GM23248 (cell line): ENCODE measurements around the gene OBI1. TPM values are rescaled to one million over a fixed set of nuclear protein-coding genes. Genes with fewer than 3 reads are reported as not detected.

Experiments
- DNase-seq: peaks from one replicate; pipeline ENCODE4 v3.0.0-alpha.2; 2015
- H2AFZ ChIP-seq: fragments of 200-600 bp; sonication (generic); 2 replicates; pipeline ENCODE4 v1.6.1; 2016; ENCODE audit warnings: antibody characterized with exemption
- H3F3A ChIP-seq: fragments of 200-600 bp; sonication (generic); 2 replicates; pipeline ENCODE4 v1.6.1; 2016; ENCODE audit warnings: mild to moderate bottlenecking, antibody characterized with exemption, mixed run types; ENCODE audit not compliant: insufficient read depth
- H3K27ac ChIP-seq: fragments of 200-600 bp; sonication (generic); 2 replicates; pipeline ENCODE4 v1.5.1; 2016; ENCODE audit warnings: mild to moderate bottlenecking
- H3K27me3 ChIP-seq: fragments of 200-600 bp; sonication (generic); replicated peaks from 2 replicates; pipeline ENCODE4 v1.6.1; 2016; ENCODE audit warnings: mild to moderate bottlenecking; ENCODE audit not compliant: insufficient read depth
- H3K36me3 ChIP-seq: fragments of 200-600 bp; sonication (generic); 2 replicates; pipeline ENCODE4 v1.6.1; 2016; ENCODE audit warnings: low read depth, mild to moderate bottlenecking
- H3K4me1 ChIP-seq: fragments of 200-600 bp; sonication (generic); 2 replicates; pipeline ENCODE4 v1.6.1; 2016; ENCODE audit warnings: mild to moderate bottlenecking; ENCODE audit not compliant: insufficient read depth
- H3K4me2 ChIP-seq: fragments of 200-600 bp; sonication (generic); one replicate; pipeline ENCODE4 v1.6.1; 2016; ENCODE audit warnings: mild to moderate bottlenecking; ENCODE audit not compliant: unreplicated experiment
- H3K4me3 ChIP-seq: fragments of 200-600 bp; sonication (generic); 2 replicates; pipeline ENCODE4 v1.5.1; 2016; ENCODE audit warnings: mild to moderate bottlenecking
- H3K79me2 ChIP-seq: fragments of 200-600 bp; sonication (generic); 2 replicates; pipeline ENCODE4 v1.6.1; 2016; ENCODE audit warnings: mild to moderate bottlenecking; ENCODE audit not compliant: insufficient read depth
- H3K9ac ChIP-seq: fragments of 200-600 bp; sonication (generic); 2 replicates; pipeline ENCODE4 v1.6.1; 2016; ENCODE audit warnings: mild to moderate bottlenecking
- H3K9me2 ChIP-seq: fragments of 200-600 bp; sonication (generic); 2 replicates; pipeline ENCODE4 v1.6.1; 2016; ENCODE audit warnings: mixed run types, mild to moderate bottlenecking, moderate library complexity; ENCODE audit not compliant: insufficient read depth
- H3K9me3 ChIP-seq: fragments of 200-600 bp; sonication (generic); one replicate; pipeline ENCODE4 v1.6.1; 2017; ENCODE audit warnings: low read depth
- H4K20me1 ChIP-seq: fragments of 200-600 bp; sonication (generic); 2 replicates; pipeline ENCODE4 v1.6.0; 2016; ENCODE audit not compliant: insufficient read depth
- EZH2 ChIP-seq: fragments of 200-600 bp; sonication (generic); IDR thresholded peaks from 2 replicates; pipeline ENCODE4 v1.6.1; 2018; ENCODE audit warnings: antibody characterized with exemption, mild to moderate bottlenecking; ENCODE audit not compliant: insufficient read depth, poor library complexity, severe bottlenecking
- EZH2phosphoT487 ChIP-seq: fragments of 200-600 bp; sonication (generic); IDR thresholded peaks from 2 replicates; pipeline ENCODE4 v1.6.1; 2018; ENCODE audit warnings: antibody characterized with exemption, moderate library complexity, mild to moderate bottlenecking, low read depth; ENCODE audit not compliant: insufficient read depth
- WGBS, 2 experiments: methylation state at CpG; one replicate each; pipeline ENCODE4 v1.1.6; 2015 to 2017; ENCODE audit warnings: low lambda C conversion rate in 2 of 2, low coverage in 1 of 2; ENCODE audit errors: missing lambda C conversion rate in 2 of 2; 5-methylcytosine and 5-hydroxymethylcytosine counted together
- in situ Hi-C: fragments of 300-500 bp; cut with MboI; formaldehyde crosslinking; loops from 2 replicates; pipeline ENCODE4 v1.15.0; 2020
- polyA plus RNA-seq: library from polyadenylated mRNA; unstranded; fragments of >200 nt; fragmentation: Nextera tagmentation; extraction: Ambion mirVana; gene quantifications from 2 replicates; pipeline ENCODE4 v1.2.1, GENCODE V29; 2016
- total RNA-seq: library from RNA; depleted of rRNA; stranded (reverse); fragments of >200 nt; shearing (Covaris generic); gene quantifications from 2 replicates; pipeline ENCODE4 v1.2.3, GENCODE V29; 2014

The OBI1 gene
- total and polyA plus RNA-seq, 2 experiments from 2014 or later = 7.9 to 10.6 TPM

DNA sequence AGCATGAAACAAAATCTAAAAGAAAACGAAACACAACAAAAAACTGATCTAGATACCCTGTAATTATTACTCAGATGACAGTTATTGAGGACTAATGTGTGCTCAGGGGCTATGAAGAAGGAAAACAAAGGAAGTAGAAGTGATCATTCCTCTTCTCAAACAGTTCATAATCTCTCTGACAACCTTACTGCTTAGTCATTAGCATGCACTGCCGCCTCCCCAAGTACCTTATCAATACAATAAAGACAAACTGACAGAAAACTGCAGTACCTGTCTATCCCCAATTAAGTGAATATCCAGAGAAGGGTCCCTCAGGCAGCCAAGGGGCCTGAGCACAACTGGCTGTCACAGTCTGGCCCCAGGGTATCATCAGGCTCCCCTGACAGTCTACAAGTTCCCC is 33.6 kb downstream of the OBI1 start:
- no peak for DNase-seq
- no peak overlapping the region for H3K4me2 ChIP-seq
- no peak overlapping the region for H2AFZ ChIP-seq
- TF ChIP-seq EZH2 (no peak), EZH2phosphoT487 (no peak)
- no peak overlapping the region for H3K4me3 ChIP-seq
- H3K79me2 ChIP-seq = no peaks in the 10 kb centered on the region
- H3K27me3 ChIP-seq = no peaks in the 10 kb centered on the region
- WGBS, 2 experiments = 83 to 85% methylated on average over 2 of the region's 2 CpGs
- in situ Hi-C loops = no loop called here
- 0 out of 2 replicates have a peak, but pooled peaks cover 4% of the 10 kb centered on the region for H3K36me3 ChIP-seq
- H3K9me2 ChIP-seq = no peaks in the 10 kb centered on the region
- no peak overlapping the region for H3K9ac ChIP-seq
- H4K20me1 ChIP-seq = no peaks in the 10 kb centered on the region
- no peaks in the 10 kb centered on the region for H3F3A ChIP-seq
- H3K4me1 ChIP-seq = no peaks in the 10 kb centered on the region
- H3K27ac ChIP-seq = no peak overlapping the region
- H3K9me3 ChIP-seq = no peaks in the 10 kb centered on the region

DNA sequence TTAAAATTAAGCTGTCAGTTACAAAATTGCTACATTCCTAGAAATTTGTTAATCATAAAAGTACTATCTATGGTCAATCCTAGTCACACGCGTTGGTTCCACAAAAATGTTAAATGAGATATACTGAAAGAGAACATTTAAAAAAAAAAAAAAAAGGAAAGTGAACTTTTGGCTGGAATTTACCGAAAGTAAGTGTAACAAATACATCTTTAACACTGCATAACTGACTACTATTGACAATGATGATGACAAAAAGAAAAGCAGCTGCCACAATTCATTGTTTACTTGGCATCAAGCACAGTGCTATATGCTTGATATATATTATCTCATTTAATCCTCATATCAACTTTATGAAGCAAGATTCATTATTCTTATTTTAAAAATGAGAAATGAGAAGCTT is 35.8 kb downstream of the OBI1 start:
- Histone ChIP-seq H3K79me2 (no peaks in the 10 kb centered on the region), H3K9me2 (no peaks in the 10 kb centered on the region), H3K36me3 (0 out of 2 replicates have a peak, but pooled peaks cover 4% of the 10 kb centered on the region), H3K27me3 (no peaks in the 10 kb centered on the region), H3K27ac (no peak overlapping the region), H3K9me3 (no peaks in the 10 kb centered on the region), H4K20me1 (no peaks in the 10 kb centered on the region), H2AFZ (no peak overlapping the region), H3K4me1 (no peaks in the 10 kb centered on the region), H3K4me2 (no peak overlapping the region), H3F3A (no peaks in the 10 kb centered on the region), H3K4me3 (no peak overlapping the region), H3K9ac (no peak overlapping the region)
- DNase-seq = no peak
- in situ Hi-C loops = no loop called here
- WGBS, 2 experiments = 95 to 98% methylated on average over 3 of the region's 3 CpGs
- no peak for TF ChIP-seq EZH2phosphoT487
- TF ChIP-seq EZH2 = no peak

DNA sequence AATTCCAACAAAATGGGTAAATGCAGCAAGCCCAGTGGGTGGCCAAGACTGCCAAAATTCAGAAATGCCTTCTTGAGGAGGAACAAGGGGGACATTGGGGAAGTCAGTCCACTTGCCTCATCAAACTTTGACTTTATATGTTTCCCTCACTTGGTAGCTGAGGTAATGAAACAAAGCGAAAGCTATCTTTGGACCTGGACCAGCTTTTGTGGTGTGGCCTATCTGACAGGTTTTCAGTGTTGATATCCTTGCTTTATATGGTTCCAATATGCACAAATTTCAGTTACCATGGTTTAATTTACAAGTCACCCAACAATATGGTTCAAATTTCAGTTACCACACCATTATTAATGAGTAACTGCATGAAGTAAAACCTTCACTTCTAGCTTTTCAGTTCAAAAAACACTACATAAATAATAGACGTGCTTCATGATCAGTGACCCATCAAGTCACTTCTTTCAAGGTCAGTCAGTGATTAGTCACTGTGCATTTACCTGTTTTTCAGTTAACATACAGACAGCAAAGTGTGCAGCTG is 38.0 kb downstream of the OBI1 start:
- no peak for TF ChIP-seq EZH2
- TF ChIP-seq EZH2phosphoT487 = no peak
- no peaks in the 10 kb centered on the region for H3K9me3 ChIP-seq
- no peak for DNase-seq
- H3F3A ChIP-seq = no peaks in the 10 kb centered on the region
- H3K79me2 ChIP-seq = no peaks in the 10 kb centered on the region
- WGBS, 2 experiments = 96 to 100% methylated on average over 2 of the region's 2 CpGs
- no peak overlapping the region for H3K4me2 ChIP-seq
- H3K27ac ChIP-seq = no peak overlapping the region
- no peaks in the 10 kb centered on the region for H3K4me1 ChIP-seq
- 0 out of 2 replicates have a peak, but pooled peaks cover 10% of the 10 kb centered on the region for H3K36me3 ChIP-seq
- no peaks in the 10 kb centered on the region for H3K9me2 ChIP-seq
- H3K4me3 ChIP-seq = no peak overlapping the region
- H4K20me1 ChIP-seq = no peaks in the 10 kb centered on the region
- H2AFZ ChIP-seq = no peak overlapping the region
- no peak overlapping the region for H3K9ac ChIP-seq
- in situ Hi-C loops = no loop called here
- no peaks in the 10 kb centered on the region for H3K27me3 ChIP-seq

DNA sequence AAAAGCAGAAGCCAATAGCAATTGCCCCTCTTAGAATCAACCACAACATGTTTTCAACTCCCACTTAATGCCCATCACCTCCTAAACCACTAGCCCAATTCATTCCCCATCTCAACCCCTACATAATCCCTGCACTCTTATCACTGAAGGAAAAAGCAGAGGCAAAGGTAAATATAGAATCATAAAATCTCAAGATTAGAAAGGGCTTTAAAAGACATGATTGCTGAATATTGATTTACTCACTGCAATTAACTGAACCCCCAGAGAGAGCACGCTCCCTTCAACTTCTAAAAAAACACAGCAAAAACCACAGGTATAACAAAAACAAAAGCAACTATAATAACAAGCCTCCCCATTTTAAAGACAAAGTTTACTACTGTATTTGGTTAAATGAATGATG is 40.5 kb downstream of the OBI1 start:
- no peaks in the 10 kb centered on the region for H3K9me3 ChIP-seq
- 0 out of 2 replicates have a peak, but pooled peaks cover 15% of the 10 kb centered on the region for H3K36me3 ChIP-seq
- H2AFZ ChIP-seq = no peak overlapping the region
- no peak overlapping the region for H3K4me2 ChIP-seq
- H3F3A ChIP-seq = no peaks in the 10 kb centered on the region
- H3K4me3 ChIP-seq = no peak overlapping the region
- no peaks in the 10 kb centered on the region for H3K4me1 ChIP-seq
- H4K20me1 ChIP-seq = no peaks in the 10 kb centered on the region
- H3K9ac ChIP-seq = no peak overlapping the region
- no peaks in the 10 kb centered on the region for H3K79me2 ChIP-seq
- WGBS, 2 experiments = 96 to 100% methylated on average over 1 of the region's 1 CpG
- no peak for DNase-seq
- no peaks in the 10 kb centered on the region for H3K9me2 ChIP-seq
- no peaks in the 10 kb centered on the region for H3K27me3 ChIP-seq
- H3K27ac ChIP-seq = no peak overlapping the region
- in situ Hi-C loops = no loop called here
- TF ChIP-seq EZH2 = no peak

DNA sequence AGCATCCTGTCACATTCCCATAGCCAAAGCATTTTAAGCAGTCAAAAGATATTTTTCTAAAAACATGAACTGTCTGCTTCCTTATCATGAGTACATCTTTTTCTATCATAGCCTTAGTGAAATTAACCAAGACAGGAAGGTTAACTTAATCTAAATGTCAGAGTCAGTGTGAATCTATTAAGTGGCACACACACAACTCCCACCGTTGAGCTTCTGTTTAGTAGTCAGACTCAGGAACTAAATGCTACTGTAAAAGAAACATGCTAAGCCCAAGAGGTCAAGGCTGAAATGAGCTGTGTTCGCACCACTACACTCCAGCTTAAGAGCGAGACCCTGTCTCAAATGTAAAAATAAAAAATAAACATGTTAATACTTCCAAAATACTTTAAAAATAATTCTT is 47.9 kb downstream of the OBI1 start:
- TF ChIP-seq EZH2phosphoT487 (no peak), EZH2 (no peak)
- Histone ChIP-seq H2AFZ (no peak overlapping the region), H3K4me1 (no peaks in the 10 kb centered on the region), H3K36me3 (0 out of 2 replicates have a peak, but pooled peaks cover 5% of the 10 kb centered on the region), H3K27me3 (peaks cover 56% of the 10 kb centered on the region), H3K4me3 (no peak overlapping the region), H3F3A (0 out of 2 replicates have a peak, but pooled peaks cover 13% of the 10 kb centered on the region), H3K9me3 (no peaks in the 10 kb centered on the region), H3K79me2 (no peaks in the 10 kb centered on the region), H3K9ac (no peak overlapping the region), H4K20me1 (no peaks in the 10 kb centered on the region), H3K9me2 (no peaks in the 10 kb centered on the region), H3K4me2 (no peak overlapping the region), H3K27ac (no peak overlapping the region)
- WGBS, 2 experiments = 45 to 47% methylated on average over 3 of the region's 3 CpGs
- no peak for DNase-seq
- in situ Hi-C loops = no loop called here
